Endothelial cell of umbilical vein (primary cell): Measurements from ENCODE around the gene CUX1. TPM values are rescaled to one million over a fixed set of nuclear protein-coding genes. Genes with fewer than 3 reads are reported as not detected.
"Not testable (repeated sequence)": the region's sequence is repeated elsewhere in the genome, so short reads cannot be mapped to it uniquely, and the experiment has no call there.

Experiments
- BruUV-seq: library from RNA; stranded (reverse); fragments of 400-500 nt; replicated peaks from 2 replicates; lab custom pipeline; 2021; lab: Mats Ljungman, UMichigan
- CTCF ChIA-PET: fragments of 300-600, 350-600 bp; sonication (Branson Sonifier 250); formaldehyde crosslinking; loops from one replicate; lab custom pipeline; 2021; ENCODE audit warnings: antibody characterized with exemption, inconsistent platforms; lab: Charles Lee
- POLR2A ChIA-PET: fragments of 300-600, 350-600 bp; sonication (Branson Sonifier 250); formaldehyde crosslinking; loops from one replicate; lab custom pipeline; 2021; ENCODE audit warnings: antibody characterized with exemption, inconsistent platforms; lab: Charles Lee
- DNase-seq: peaks from one replicate; pipeline ENCODE4 v3.0.0-alpha.2; 2011; ENCODE audit warnings: low read depth, low spot score
- FAIRE-seq: peaks from 2 replicates; lab custom pipeline; 2011; peaks lifted over from hg19 to GRCh38; lab: Jason Lieb, UNC
- H2AFZ ChIP-seq: 2 replicates; pipeline ENCODE4 v1.6.0; 2012; ENCODE audit warnings: low read depth, low read length, control low read depth, inconsistent platforms
- H3K27ac ChIP-seq: 2 replicates; pipeline ENCODE4 v1.5.1; 2011; ENCODE audit warnings: low read depth, mild to moderate bottlenecking, control low read depth, low read length, moderate library complexity; ENCODE audit not compliant: insufficient read depth
- H3K27me3 ChIP-seq, 2 experiments: 2 replicates each; pipeline versions ENCODE4 v1.6.0 to v1.6.1; 2011; ENCODE audit warnings: low read length in 2 of 2, mixed read lengths in 1 of 2; ENCODE audit not compliant: control insufficient read depth in 2 of 2, insufficient read depth in 2 of 2
- H3K36me3 ChIP-seq, 2 experiments: 2 replicates in 1 of 2; 3 replicates in 1 of 2; pipeline ENCODE4 v1.5.1; 2011; ENCODE audit warnings: low read length in 2 of 2, mild to moderate bottlenecking in 1 of 2, moderate library complexity in 1 of 2; ENCODE audit not compliant: control insufficient read depth in 2 of 2, insufficient read depth in 2 of 2; ENCODE audit errors: extremely low read depth in 1 of 2
- H3K4me1 ChIP-seq: 3 replicates; pipeline ENCODE4 v1.5.1; 2011; ENCODE audit warnings: mild to moderate bottlenecking, low read length; ENCODE audit not compliant: control insufficient read depth, insufficient read depth; ENCODE audit errors: extremely low read depth
- H3K4me2 ChIP-seq: 2 replicates; pipeline ENCODE4 v1.6.1; 2011; ENCODE audit warnings: low read length, control low read depth, mixed read lengths; ENCODE audit not compliant: insufficient read depth
- H3K4me3 ChIP-seq, 3 experiments: fragments of 200-600 bp in 1 of 3; sonication (generic), shearing (Covaris generic) in 1 of 3; replicated peaks in 1 of 3; 2 replicates each; pipeline ENCODE4 v1.5.1; 2011 to 2016; ENCODE audit warnings: control low read depth in 3 of 3, low read length in 3 of 3, mild to moderate bottlenecking in 2 of 3, inconsistent platforms in 1 of 3, low read depth in 1 of 3, moderate library complexity in 1 of 3; ENCODE audit not compliant: insufficient read depth in 1 of 3
- H3K79me2 ChIP-seq: 2 replicates; pipeline ENCODE4 v1.6.0; 2012; ENCODE audit warnings: low read length, inconsistent platforms; ENCODE audit not compliant: control insufficient read depth, insufficient read depth
- H3K9ac ChIP-seq: replicated peaks from 2 replicates; pipeline ENCODE3; 2011; ENCODE audit warnings: low read length, control low read depth; ENCODE audit not compliant: insufficient read depth; ENCODE audit errors: extremely low read depth
- H3K9me1 ChIP-seq: replicated peaks from 3 replicates; pipeline ENCODE4 v1.6.0; 2011; ENCODE audit warnings: mild to moderate bottlenecking, low read length; ENCODE audit not compliant: control insufficient read depth, insufficient read depth; ENCODE audit errors: extremely low read depth
- H3K9me3 ChIP-seq: replicated peaks from 2 replicates; pipeline ENCODE4 v1.5.1; 2012; ENCODE audit warnings: low read length, inconsistent platforms; ENCODE audit not compliant: control insufficient read depth, insufficient read depth
- H4K20me1 ChIP-seq: replicated peaks from 2 replicates; pipeline ENCODE3; 2011; ENCODE audit warnings: mild to moderate bottlenecking, low read length; ENCODE audit not compliant: control insufficient read depth, insufficient read depth; ENCODE audit errors: extremely low read depth
- CTCF ChIP-seq, 2 donors: IDR thresholded peaks; 1 replicate in 1 of 2; 2 replicates in 1 of 2; pipeline ENCODE4 v1.5.1; 2011; ENCODE audit warnings: low read length in 2 of 2, mild to moderate bottlenecking in 2 of 2, moderate library complexity in 2 of 2, control low read depth in 1 of 2, inconsistent platforms in 1 of 2, low read depth in 1 of 2; ENCODE audit not compliant: insufficient read depth in 1 of 2; ENCODE audit errors: extremely low read depth in 1 of 2
- EZH2 ChIP-seq: IDR thresholded peaks from 2 replicates; pipeline ENCODE4 v1.6.1; 2012; ENCODE audit warnings: borderline replicate concordance, low read depth, mild to moderate bottlenecking, moderate library complexity, low read length, inconsistent platforms; ENCODE audit not compliant: severe bottlenecking
- FOS ChIP-seq: IDR thresholded peaks from 2 replicates; pipeline ENCODE4 v1.6.1; 2011; ENCODE audit warnings: mild to moderate bottlenecking, low read length, moderate library complexity, borderline replicate concordance; ENCODE audit not compliant: insufficient read depth
- GATA2 ChIP-seq: IDR thresholded peaks from 2 replicates; pipeline ENCODE4 v1.7.0; 2011; ENCODE audit warnings: low read depth, mild to moderate bottlenecking, moderate library complexity, mixed read lengths, low read length; ENCODE audit not compliant: insufficient read length, insufficient read depth
- JUN ChIP-seq: IDR thresholded peaks from 2 replicates; pipeline ENCODE4 v1.6.1; 2011; ENCODE audit warnings: borderline replicate concordance, low read depth; ENCODE audit not compliant: insufficient read length, insufficient read depth
- MAX ChIP-seq: IDR thresholded peaks from 2 replicates; pipeline ENCODE4 v1.6.1; 2011; ENCODE audit not compliant: insufficient read depth, insufficient read length
- MYC ChIP-seq: IDR thresholded peaks from one replicate; pipeline ENCODE4 v1.6.1; 2011; ENCODE audit warnings: mild to moderate bottlenecking, low read depth, low read length
- POLR2A ChIP-seq: IDR thresholded peaks from 2 replicates; pipeline ENCODE4 v1.6.1; 2012; ENCODE audit warnings: low read depth, mild to moderate bottlenecking, control low read depth, low read length
- POLR2AphosphoS5 ChIP-seq: IDR thresholded peaks from 2 replicates; pipeline ENCODE4 v1.6.1; 2012; ENCODE audit warnings: low read depth, mild to moderate bottlenecking, control low read depth, low read length, moderate library complexity; ENCODE audit not compliant: insufficient read depth
- dilution Hi-C: fragments of 300-500 bp; cut with MboI; formaldehyde crosslinking; loops from one replicate; pipeline ENCODE4 v1.15.0; 2019; ENCODE audit warnings: low sequenced_read_pairs; ENCODE audit not compliant: extremely low pct_ligation_motif_present
- intact Hi-C: fragments of 100-400 bp; cut with micrococcal nuclease; formaldehyde crosslinking; loops from one replicate; pipeline ENCODE4 v1.10.0; 2022
- polyA plus RNA-seq, 4 experiments: library from polyadenylated mRNA; depleted of rRNA in 3 of 4; stranded (reverse) in 3 of 4; unstranded in 1 of 4; fragments of >200 nt; gene quantifications; 2 replicates each; pipeline versions ENCODE4 v1.2.1 to v1.2.3, GENCODE V29; 2011 to 2012; ENCODE audit warnings: missing spikeins in 1 of 4
- total RNA-seq: library from RNA; stranded (reverse); gene quantifications from 2 replicates; pipeline ENCODE4 v1.2.3, GENCODE V29; 2021

Gene CUX1
- total and polyA plus RNA-seq, 2 donors (not counting 3 experiments of a cell fraction or from before 2014, with no cell fraction given), result 13.8 to 49.8 TPM

- H3K79me2 ChIP-seq, result peaks cover 48% of the 10 kb centered on the region
- H3K36me3 ChIP-seq, result no peaks in the 10 kb centered on the region
- peaks cover 18% of the 10 kb centered on the region for H4K20me1 ChIP-seq
- ChIA-PET CTCF (no interaction called here), POLR2A (no interaction called here)
- no peak overlapping the region for H3K4me2 ChIP-seq
- peaks cover 6% of the 10 kb centered on the region for H3K4me1 ChIP-seq
- H3K9ac ChIP-seq, result no peak overlapping the region
- dilution Hi-C loops, result no loop called here
- BruUV-seq, result no TSS peak
- no peak for TF ChIP-seq GATA2
- no peak for TF ChIP-seq MYC
- TF ChIP-seq JUN, result no peak
- no peak for TF ChIP-seq POLR2A
- TF ChIP-seq POLR2AphosphoS5, result no peak
- no peak for TF ChIP-seq FOS
- no peak for TF ChIP-seq MAX
- no peak for TF ChIP-seq EZH2
- TF ChIP-seq CTCF (IDR thresholded peaks at IDR 0.05; ENCODE audit: extremely low read depth in 1 of 2, insufficient read depth in 1 of 2, low read depth in 1 of 2, low read length in 2 of 2), result no peak
- H3K4me3 ChIP-seq, result no peak overlapping the region
- intact Hi-C loops, result no loop called here
- H3K9me1 ChIP-seq, result no peaks in the 10 kb centered on the region
- H3K27ac ChIP-seq, result no peak overlapping the region
- no peaks in the 10 kb centered on the region for H3K27me3 ChIP-seq
- FAIRE-seq (no peak), DNase-seq (no peak)
- H2AFZ ChIP-seq, result no peak overlapping the region
- H3K9me3 ChIP-seq, result no peaks in the 10 kb centered on the region
Observed at GRCh38 chr7:101820703-101821102, 3.3 kb downstream of the CUX1 start.

- peaks cover 18% of the 10 kb centered on the region for H4K20me1 ChIP-seq
- intact Hi-C loops, H3K4me2 ChIP-seq, POLR2A ChIA-PET, H3K27me3 ChIP-seq, H3K9me1 ChIP-seq, DNase-seq, H3K27ac ChIP-seq, H3K9me3 ChIP-seq, FAIRE-seq, H3K4me3 ChIP-seq, dilution Hi-C loops, BruUV-seq, H3K9ac ChIP-seq, H2AFZ ChIP-seq, H3K36me3 ChIP-seq, H3K4me1 ChIP-seq: not testable (repeated sequence)
- CTCF ChIA-PET, result interaction anchor here (0.7 to 1.3 kb wide), 3 partner anchors 12 to 198 kb away, joined by 3 read pairs; no protein-coding TSS in a partner anchor
- H3K79me2 ChIP-seq, result peaks cover 57% of the 10 kb centered on the region
Observed at GRCh38 chr7:101822632-101823031, 5.2 kb downstream of the CUX1 start.
